GM19395 (cell line): ENCODE measurements around the gene ECHS1.
"Not testable (repeated sequence)": the region's sequence is repeated elsewhere in the genome, so short reads cannot be mapped to it uniquely, and the experiment has no call there.

Experiments
- ATAC-seq: cut with Tn5 transposase; IDR thresholded peaks from one replicate; pipeline ENCODE4 v1.9.1; 2021; ENCODE audit warnings: mild to moderate bottlenecking, moderate library complexity; ENCODE audit not compliant: unreplicated experiment

Gene ECHS1

GRCh38 chr10:133373174-133374090 is at the start of gene ECHS1:
Gene ECHS1 (minus strand): TSS chr10:133373354. CDS start chr10:133373333, 21 bp downstream.
- peak; percentile 92 for ATAC-seq

- ATAC-seq = no peak
These were observed 49.2 kb upstream of the ECHS1 start for GRCh38 chr10:133422223-133422806.

GRCh38 chr10:133421336-133422222 is 48.4 kb upstream of the ECHS1 start:
- no peak for ATAC-seq

- no peak for ATAC-seq
These were observed 47.4 kb upstream of the ECHS1 start for GRCh38 chr10:133420579-133420978.

GRCh38 chr10:133420028-133420427 is 46.9 kb upstream of the ECHS1 start:
- no peak for ATAC-seq

DNA sequence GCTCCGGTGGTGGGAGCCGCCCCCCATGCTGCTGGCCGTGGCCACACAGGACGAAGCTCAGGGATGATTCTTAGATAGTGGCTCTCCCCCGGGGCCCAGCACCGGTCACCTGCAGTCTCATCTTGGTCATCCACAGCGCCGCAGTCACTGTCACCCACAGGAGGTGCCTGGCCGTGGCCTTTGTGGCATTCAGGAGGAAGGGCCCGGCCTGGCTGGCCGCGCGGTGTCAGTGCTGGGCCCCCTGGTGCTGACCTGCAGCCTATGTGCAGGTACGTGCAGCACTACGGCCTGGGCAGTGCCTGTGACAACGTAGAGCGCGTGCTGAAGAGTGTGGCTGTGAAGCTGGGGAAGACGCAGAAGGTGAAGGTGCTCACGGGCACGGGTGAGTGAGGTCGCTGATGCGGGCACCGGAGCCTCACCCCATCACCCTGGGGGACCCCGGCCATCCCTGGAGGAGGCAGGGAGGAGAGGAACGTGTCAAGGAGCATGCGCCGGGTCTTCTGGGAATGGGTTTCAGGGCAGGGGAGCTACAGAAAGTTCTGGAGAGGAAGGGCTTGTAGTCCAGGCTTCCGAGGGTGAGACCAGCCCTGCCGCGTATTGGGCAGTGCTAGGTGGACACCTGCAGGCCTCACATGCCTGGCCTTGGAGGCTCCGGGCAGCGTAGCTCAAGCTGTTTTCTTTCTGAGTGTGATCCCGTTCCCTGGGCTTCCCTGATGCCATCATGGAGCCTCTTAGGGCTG is 46.2 kb upstream of the ECHS1 start:
- ATAC-seq = no peak

DNA sequence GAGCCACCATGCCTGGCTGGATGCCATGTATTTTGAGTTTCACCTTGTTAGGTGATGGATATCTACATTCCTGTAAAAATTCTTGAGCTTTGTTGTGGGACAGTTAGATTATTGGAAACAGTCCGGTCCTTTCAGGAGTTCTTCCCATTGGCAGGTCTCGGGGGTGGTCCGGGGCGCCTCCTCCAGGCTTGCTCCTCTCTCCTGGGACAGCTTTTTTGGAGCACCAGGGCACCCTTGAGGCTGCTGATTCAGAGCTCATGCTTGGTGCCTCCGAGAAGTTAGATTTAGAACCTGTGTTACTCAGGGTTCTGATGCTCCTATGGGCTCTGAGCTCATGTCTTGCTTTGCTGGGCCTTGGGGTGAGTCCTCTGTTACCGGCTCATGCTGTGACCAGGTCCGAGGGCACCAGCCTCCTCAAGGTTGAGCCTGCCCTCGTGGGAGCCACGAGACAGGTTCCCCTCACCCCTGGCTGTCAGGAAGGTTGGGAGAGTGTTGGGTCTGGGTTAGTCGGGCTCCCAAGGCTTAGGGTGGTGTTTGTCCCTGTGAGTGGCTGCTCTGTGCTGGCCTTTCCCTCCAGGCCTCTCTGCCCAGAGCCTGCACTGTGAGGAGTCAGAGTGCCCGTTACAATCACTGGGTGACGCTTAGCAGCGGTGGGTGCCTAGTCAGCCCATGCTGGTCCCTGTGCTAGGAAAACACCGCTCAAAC is 45.3 kb upstream of the ECHS1 start:
- ATAC-seq = no peak

GRCh38 chr10:133415752-133416151 is 42.6 kb upstream of the ECHS1 start:
- no peak for ATAC-seq

DNA sequence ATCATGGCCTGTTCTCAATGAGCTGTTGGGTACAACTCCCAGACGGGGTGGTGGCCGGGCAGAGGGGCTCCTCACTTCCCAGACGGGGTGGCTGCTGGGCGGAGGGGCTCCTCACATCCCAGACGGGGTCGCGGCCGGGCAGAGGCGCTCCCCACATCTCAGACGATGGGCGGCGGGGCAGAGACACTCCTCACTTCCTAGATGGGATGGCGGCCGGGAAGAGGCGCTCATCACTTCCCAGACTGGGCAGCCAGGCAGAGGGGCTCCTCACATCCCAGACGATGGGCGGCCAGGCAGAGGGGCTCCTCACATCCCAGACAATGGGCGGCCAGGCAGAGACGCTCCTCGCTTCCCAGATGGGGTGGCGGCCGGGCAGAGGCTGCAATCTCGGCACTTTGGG is 41.2 kb upstream of the ECHS1 start:
- ATAC-seq = not testable (repeated sequence)

GRCh38 chr10:133412381-133412711 is 39.2 kb upstream of the ECHS1 start:
- ATAC-seq = no peak

- ATAC-seq = no peak
These were observed 38.6 kb upstream of the ECHS1 start for GRCh38 chr10:133411523-133412380.

- ATAC-seq = peak; percentile 70
These were observed 32.8 kb upstream of the ECHS1 start for GRCh38 chr10:133405844-133406527.

DNA sequence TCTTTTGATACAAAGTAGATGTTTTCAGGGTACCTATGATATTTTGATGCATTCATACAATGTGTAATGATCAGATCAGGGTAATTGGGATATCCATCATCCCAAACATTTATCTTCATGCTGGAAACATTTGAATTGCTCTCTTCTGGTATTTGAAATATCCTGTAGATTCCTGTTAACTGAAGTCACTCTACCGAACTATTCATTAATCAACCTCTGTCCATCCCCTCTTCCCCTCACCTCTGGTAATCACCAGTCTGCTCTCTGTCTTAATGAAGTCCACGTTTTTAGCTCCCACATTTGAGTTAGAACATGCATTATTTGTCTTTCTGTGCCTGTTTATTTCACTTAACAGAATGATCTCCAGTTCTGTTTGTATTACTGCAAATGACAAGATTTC is 32.1 kb upstream of the ECHS1 start:
- ATAC-seq = no peak

DNA sequence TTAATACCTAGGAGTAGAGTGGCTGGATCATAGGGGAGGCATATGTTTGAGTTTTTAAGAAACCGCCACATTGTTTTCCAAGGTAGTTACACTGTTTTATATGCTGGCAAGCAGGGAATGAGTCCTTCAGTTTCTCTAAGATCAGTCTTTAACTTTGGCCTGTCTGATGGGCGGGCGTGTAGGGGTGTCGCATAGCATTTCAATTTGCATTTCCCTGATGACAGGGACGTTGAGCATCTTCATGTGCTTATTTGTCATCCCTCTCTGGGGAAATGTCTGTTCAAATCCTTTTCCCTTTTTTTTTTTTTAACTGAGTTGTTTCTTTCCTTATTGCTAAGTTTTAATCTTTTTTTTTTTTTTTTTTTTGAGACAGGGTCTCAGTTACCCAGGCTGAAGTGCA is 30.6 kb upstream of the ECHS1 start:
- no peak for ATAC-seq

GRCh38 chr10:133403359-133403758 is 30.2 kb upstream of the ECHS1 start:
- ATAC-seq = no peak

DNA sequence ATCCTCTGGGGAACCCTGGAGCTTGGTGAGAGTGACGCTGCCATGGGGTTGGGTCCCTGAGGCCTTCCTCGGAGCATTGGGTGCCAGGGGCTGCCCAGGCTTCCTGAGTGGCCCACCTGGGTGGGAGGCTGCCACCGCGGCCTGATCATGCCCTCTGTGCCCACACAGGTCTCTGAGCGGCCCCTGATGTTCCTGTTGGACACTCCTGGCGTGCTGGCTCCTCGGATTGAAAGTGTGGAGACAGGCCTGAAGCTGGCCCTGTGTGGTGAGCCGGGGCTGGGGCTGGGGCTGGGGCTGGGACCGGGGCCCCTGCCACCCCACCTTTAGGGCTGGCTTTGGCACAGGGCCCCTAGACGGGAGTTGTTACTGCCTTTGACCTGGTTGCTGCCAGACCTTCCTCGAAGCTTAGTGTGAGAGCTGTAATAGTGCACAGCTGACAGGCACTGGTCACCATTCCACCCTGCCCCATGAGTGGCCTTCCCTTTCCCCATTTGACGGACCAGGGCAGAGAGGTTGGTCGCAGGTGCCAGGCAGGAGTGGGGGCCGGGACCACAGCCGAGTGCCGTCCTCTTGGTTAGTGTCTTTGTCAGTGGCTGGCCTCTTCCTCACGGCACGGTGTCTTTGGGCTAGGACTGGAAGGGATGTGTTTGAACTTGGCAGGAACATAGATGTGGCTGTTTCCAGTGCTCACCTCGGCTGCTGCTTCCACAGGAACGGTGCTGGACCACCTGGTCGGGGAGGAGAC is 29.0 kb upstream of the ECHS1 start:
- no peak for ATAC-seq

- peak; percentile 11 for ATAC-seq
These were observed 28.3 kb upstream of the ECHS1 start for GRCh38 chr10:133401500-133401899.
